NCI-H226 (cell line): ENCODE data around the gene PRSS1.

Source experiments
- DNase-seq: peaks from one replicate; pipeline ENCODE4 v3.0.0-alpha.2; 2015

The PRSS1 gene

GRCh38 chr7:142796501-142797390 lies 47.5 kb downstream of the PRSS1 start:
- DNase-seq, result no peak

- DNase-seq, result no peak
Measured at GRCh38 chr7:142797391-142798377, 48.4 kb downstream of the PRSS1 start.

GRCh38 chr7:142798451-142799436 lies 49.5 kb downstream of the PRSS1 start:
- no peak for DNase-seq

DNA sequence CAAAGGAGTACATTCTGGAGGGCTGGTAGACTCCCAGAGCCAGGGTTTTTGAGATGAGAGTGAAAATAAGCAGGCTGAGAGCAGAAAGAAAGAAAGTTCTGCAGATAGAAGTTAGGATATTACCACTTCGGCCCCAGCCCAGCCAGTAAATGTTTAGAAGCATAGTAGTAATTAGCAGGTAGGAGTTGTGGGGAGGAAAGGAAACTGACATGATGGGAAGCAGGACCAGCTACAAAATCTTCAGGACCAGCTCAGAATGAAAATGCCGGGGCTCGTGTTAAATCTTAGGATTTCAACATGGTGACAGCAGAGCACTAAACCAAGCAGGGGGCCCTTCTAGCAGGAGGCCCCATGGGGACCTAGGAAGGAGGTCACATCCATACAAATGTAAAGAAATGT lies 50.2 kb downstream of the PRSS1 start:
- no peak for DNase-seq

DNA sequence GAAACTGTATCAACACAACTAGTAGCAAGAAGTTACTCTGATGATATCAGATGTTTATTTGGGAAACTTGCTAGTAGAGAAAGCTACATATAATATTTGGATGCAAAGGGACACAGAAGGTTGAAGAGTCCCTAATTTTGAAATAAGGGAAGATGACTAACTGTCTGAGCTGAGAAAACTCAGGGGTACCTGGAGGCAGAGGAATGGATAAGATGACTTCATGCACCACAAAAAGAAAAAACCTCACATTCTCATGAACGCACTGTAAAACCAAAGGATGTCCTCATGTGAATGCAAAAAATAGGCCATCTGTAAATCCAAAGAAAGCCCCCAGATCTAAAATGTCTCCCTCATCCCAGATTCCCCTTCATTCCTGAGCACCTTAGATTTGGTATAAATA lies 50.8 kb downstream of the PRSS1 start:
- DNase-seq, result no peak

GRCh38 chr7:142800699-142801260 lies 51.5 kb downstream of the PRSS1 start:
- no peak for DNase-seq

DNA sequence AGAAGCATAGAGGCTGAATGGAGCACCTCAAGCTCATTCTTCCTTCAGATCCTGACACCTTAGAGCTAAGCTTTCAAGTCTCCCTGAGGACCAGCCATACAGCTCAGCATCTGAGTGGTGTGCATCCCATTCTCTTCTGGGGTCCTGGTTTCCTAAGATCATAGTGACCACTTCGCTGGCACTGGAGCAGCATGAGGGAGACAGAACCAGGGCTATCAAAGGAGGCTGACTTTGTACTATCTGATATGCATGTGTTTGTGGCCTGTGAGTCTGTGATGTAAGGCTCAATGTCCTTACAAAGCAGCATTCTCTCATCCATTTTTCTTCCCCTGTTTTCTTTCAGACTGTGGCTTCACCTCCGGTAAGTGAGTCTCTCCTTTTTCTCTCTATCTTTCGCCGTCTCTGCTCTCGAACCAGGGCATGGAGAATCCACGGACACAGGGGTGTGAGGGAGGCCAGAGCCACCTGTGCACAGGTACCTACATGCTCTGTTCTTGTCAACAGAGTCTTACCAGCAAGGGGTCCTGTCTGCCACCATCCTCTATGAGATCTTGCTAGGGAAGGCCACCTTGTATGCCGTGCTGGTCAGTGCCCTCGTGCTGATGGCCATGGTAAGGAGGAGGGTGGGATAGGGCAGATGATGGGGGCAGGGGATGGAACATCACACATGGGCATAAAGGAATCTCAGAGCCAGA lies 52.5 kb downstream of the PRSS1 start:
- DNase-seq, result no peak

- no peak for DNase-seq
Measured at GRCh38 chr7:142802301-142802700, 53.0 kb downstream of the PRSS1 start.
